PC-3 (cell line): ENCODE measurements around the gene DCTN2.

Experiments
- EZH2 ChIP-seq: fragments of 300-600 bp; sonication (generic); IDR thresholded peaks from one replicate; pipeline ENCODE4 v1.6.1; 2017; ENCODE audit warnings: antibody characterized with exemption, mild to moderate bottlenecking, low read length; ENCODE audit not compliant: unreplicated experiment
- TF ChIP-seq, protein P1 (sequence below): fragments of 300-600 bp; sonication (generic); conservative IDR thresholded peaks from 2 replicates; pipeline ENCODE4 v1.5.1; 2017; ENCODE audit warnings: antibody characterized with exemption, low read depth, mild to moderate bottlenecking, low read length

DNA sequence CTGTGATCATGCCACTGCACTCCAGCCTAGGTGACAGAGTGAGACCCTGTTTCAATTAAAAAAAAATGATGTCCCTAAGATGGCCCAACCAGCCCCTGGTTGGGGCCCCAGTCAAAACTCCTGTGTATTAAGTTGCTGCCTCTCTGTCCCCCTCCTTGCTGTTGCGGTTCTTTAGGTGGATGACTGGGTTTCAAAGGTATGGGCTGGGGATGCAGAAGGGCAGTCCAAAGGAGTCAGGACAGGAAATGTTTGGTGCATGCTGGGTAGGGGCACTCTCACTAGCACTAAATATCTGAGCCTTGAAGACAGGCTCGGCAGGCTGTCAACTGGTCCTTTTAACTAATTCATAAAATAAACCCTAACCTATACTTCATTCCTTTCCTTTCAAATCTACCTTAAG, 32.0 kb upstream of the DCTN2 start:
- TF ChIP-seq EZH2 = no peak
- TF ChIP-seq, protein P1, sequence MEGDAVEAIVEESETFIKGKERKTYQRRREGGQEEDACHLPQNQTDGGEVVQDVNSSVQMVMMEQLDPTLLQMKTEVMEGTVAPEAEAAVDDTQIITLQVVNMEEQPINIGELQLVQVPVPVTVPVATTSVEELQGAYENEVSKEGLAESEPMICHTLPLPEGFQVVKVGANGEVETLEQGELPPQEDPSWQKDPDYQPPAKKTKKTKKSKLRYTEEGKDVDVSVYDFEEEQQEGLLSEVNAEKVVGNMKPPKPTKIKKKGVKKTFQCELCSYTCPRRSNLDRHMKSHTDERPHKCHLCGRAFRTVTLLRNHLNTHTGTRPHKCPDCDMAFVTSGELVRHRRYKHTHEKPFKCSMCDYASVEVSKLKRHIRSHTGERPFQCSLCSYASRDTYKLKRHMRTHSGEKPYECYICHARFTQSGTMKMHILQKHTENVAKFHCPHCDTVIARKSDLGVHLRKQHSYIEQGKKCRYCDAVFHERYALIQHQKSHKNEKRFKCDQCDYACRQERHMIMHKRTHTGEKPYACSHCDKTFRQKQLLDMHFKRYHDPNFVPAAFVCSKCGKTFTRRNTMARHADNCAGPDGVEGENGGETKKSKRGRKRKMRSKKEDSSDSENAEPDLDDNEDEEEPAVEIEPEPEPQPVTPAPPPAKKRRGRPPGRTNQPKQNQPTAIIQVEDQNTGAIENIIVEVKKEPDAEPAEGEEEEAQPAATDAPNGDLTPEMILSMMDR = no peak
